Occipital lobe (tissue), 2 donors: ENCODE measurements around the gene ZMAT5. TPM values are rescaled to one million over a fixed set of nuclear protein-coding genes. Genes with fewer than 3 reads are reported as not detected.
"Not testable (repeated sequence)": the region's sequence is repeated elsewhere in the genome, so short reads cannot be mapped to it uniquely, and the experiment has no call there.

ENCODE experiments used
- DNase-seq: peaks from one replicate; lab custom pipeline; 2025; lab: John Stamatoyannopoulos, UW
- total RNA-seq: library from RNA; depleted of rRNA; stranded (reverse); fragments of >200 nt; gene quantifications from one replicate; pipeline ENCODE4 v1.2.3, GENCODE V29; 2014

ZMAT5 gene
- total RNA-seq, 1 donor from 2014 or later, result 10.3 TPM

GRCh38 chr22:29754658-29755395, 12.0 kb downstream of the ZMAT5 start:
- not testable (repeated sequence) for DNase-seq

DNA sequence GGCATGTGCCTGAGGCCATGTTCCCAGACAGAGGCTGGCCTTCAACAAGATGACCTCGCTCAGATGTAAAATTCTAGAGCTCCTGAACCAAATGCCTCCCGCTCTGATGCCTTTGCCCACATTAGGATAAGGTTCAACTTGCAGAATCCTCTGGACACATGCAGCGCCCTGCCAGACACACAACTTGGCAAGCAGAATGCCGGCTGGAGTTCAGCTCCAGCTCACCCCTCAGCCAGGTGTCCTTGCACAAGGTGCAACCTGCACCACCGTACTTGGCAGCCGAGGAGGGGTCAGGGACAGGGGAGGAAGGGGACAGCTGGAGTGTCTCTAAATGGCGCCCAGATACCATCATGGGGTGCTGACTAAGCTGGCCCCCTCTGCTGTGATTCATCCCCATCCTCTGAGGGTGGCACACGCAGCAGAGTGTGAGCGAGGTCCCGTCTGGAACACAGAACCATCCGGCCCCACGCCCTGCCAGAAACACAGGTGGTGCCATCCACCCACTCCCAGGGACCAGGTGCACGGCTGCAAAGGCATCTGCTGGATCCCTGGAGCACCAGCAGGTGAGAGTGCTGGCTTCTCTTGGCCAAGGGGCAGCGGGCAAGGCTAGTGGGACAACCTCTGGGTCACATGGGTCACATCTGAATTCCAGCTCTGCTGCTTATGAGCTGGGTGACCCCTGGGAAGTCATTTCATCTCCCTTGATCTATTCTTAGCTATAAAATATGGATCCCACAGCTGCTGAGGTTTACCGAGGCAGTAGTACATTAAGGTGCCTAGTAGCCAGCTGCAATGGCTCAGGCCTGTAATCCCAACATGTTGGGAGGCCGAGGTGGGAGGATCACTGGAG, 12.8 kb downstream of the ZMAT5 start:
- no peak for DNase-seq

DNA sequence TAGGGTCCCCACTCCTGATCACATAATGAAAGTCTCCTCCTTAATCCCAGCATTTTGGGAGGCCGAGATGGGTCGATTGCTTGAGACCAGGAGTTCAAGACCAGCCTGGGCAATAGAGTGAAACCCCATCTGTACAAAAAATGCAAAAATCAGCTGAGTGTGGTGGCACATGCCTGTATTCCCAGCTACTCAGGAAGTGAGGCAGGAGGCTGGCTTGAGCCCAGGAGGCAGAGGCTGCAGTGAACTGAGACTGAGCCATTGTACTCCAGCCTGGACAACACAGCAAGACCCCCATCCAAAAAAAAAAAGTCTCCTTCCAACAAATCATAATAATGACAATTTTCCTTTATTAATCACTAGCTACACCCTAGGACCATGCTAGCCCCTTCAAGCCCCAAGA, 15.1 kb downstream of the ZMAT5 start:
- no peak for DNase-seq

DNA sequence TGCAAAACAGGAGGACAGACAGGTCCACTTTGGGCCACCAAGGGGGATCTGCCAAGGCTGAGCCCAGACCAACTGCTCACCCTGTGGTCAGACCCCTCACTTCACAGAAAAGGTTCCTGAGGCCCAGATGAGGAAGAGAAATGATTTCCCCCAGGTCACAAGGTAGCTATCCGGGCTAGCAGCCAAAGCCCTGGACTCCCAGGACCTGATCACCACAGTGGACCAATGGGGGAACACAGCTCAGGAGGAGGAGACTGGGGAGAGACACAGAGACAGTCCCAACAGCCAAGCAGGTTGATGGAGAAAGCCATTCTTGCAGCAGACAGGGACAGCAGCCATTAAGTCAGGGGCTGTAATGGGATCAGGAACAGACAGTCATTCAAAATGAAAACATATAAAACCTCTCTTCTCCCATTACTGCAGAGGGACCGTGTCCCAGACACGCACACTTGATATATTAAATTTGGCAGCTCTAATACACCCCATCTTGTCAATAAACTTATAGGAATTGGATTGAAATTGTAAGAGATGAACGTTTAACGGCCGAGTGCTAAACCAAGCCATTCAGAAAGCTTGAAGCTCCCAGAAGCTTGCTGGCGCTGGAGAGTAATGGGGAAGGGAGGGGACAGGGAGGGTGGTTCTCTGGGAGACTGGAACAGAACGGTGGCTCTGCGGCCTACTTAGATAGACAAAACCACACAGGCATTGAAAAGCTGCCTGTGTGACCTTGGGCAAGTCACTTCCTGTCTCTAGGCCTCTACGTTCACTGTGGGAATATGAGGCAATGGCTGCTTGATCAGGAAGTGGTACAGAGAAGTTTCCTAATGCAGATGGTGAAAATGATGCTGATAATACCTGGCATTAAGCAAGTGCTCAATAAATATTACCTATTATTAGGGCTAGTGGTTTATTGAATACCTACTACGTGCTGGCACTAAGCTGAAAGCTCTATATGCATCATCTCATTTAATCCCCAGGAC, 16.0 kb downstream of the ZMAT5 start:
- no peak for DNase-seq

DNA sequence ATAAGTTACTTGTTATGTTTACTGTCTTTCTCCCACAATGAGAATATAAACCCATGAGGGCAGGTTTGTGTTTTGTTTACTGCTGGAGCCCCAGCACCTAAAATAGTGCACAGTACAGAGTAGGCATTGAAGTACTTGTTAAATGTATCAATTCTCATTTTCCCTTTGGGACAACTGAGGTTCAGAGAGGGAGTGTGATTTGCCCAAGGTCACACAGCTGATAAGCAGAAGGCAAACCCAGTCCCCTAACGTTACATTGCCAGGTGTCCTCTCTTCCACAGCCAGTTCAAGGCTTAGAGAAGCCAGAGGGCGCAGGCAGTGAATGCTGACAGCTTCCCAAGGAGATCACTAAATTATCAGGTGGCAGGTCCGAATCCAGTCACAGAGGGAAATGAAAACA, 16.8 kb downstream of the ZMAT5 start:
- DNase-seq, result no peak

DNA sequence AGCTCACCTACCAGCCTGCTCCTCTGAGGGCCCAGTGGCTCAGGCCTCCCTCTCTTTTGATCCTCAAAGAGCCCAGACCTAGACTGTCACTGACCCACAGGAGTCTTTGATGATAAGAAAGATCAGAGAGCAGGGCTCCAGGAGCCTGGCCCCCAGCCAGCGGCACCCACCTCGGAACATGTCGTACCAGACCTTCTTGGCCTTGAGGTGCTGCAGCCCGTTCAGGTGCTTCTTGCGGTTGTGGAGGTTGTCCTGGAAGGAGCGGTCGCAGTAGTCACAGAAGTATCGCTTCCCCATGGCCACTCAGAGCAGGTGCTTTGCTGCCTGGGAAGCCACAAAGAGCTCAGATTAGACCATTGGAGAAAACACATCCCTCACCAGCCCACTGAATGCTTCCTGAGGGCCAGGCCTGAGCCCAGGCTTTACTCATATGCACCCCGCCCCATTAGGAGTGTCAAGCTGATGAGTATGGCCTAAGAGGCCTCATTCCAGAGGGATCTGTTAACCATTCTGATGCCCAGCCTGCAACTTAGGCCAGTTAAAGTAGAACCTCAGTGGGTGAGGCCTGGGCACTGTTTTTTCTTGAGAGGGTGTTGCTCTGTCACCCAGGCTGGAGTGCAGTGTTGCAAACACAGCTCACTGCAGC, 18.4 kb downstream of the ZMAT5 start:
- no peak for DNase-seq

GRCh38 chr22:29747832-29748231, 19.0 kb downstream of the ZMAT5 start:
- DNase-seq, result no peak

GRCh38 chr22:29744902-29745301, 21.9 kb downstream of the ZMAT5 start:
- DNase-seq, result no peak

- DNase-seq, result no peak
Measured at GRCh38 chr22:29742326-29742725, 24.5 kb downstream of the ZMAT5 start.

- DNase-seq, result no peak
Measured at GRCh38 chr22:29741926-29742325, 24.9 kb downstream of the ZMAT5 start.

DNA sequence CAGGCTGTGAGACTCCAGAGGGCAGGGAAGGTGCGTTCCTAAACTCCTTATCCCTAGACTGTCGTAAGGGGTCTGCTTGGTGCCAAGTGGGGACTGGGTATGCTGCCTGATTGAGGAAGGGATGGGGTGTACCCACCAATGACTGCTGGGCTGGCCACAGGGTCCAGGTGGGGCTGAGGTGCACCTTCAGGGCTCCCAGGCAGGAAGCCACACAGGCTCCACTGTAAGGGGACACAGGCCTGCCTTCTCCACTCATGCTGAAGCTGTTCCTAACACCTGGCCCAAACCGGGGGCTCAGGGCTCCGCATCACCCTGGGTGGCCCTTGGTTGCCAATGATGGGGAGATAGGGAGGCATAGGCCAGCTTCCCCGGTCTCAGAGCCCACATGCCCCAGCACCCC, 26.6 kb downstream of the ZMAT5 start:
- no peak for DNase-seq

GRCh38 chr22:29739346-29739875, 27.4 kb downstream of the ZMAT5 start:
- no peak for DNase-seq

DNA sequence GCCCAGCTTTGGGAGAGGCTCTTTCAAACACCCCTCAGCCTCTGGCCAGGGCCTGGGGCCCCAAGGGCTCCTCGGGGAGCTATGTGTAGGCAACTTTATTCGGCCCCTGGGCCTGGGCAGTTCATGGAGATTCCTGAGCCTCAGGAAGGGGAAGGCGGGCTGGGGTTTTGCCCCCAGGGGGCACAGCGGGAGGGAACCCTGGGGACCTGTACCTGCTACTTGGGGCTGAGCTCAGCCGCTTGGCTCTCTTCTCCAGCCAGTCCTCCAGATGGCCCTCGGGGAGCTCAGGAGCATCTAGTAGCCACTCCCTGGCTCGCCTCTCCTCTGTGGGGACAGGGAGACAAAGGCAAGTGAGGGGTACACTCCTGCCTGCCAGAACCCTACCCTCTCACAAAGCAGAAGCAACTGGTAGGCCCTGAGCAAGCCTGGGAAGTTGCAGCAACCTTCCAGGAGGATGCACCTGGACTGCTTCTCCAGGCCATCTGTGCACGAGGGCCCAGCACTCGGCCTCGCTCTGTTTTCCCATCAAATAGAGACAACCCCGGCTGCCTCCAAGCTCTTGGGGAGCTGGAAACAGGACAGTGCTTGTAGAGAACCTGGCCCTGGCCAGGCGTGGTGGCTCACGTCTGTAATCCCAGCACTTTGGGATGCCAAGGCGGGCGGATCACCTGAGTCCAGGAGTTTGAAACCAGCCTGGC, 28.5 kb downstream of the ZMAT5 start:
- DNase-seq, result no peak

- no peak for DNase-seq
Measured at GRCh38 chr22:29737251-29738117, 29.3 kb downstream of the ZMAT5 start.

DNA sequence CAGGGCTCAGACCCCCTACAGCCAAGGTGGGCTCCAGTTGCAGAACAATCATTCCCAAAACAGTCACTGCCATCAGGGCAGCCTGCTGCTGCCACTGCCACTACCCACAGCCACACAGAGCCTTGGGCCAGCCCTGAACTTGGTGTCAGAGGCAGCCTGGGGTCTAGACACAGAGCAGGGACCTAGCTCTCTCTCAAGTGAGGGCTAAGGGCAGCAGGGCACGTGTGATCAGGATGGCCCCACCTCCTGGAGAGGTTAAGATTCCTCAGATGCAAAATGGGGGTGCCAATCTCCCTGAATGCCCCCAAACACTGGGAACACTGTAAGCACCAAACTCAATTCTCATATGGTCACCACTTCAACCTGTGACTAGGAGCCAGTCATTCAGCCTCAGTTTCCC, 31.4 kb downstream of the ZMAT5 start:
- DNase-seq, result no peak

- no peak for DNase-seq
Measured at GRCh38 chr22:29734838-29735237, 32.0 kb downstream of the ZMAT5 start.

DNA sequence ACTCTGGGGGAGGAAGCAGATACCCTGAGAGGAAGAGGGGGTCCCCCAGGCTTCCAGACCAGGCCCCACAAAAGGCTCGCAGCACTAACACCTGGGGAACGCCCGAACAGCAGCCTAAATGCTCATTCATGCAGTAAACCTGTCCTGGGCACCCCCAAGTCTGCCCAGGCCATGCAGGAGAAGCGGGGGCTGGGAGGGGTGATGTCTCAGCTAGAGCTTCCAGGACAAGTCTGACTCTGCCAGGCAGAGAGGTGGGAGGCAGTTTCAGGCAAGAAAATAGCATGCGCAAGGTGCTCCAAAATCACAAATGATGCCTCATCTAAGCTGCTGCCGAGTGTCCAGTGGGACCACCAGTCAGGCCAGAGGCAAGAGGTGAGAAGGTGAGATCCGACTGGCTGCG, 32.4 kb downstream of the ZMAT5 start:
- no peak for DNase-seq

DNA sequence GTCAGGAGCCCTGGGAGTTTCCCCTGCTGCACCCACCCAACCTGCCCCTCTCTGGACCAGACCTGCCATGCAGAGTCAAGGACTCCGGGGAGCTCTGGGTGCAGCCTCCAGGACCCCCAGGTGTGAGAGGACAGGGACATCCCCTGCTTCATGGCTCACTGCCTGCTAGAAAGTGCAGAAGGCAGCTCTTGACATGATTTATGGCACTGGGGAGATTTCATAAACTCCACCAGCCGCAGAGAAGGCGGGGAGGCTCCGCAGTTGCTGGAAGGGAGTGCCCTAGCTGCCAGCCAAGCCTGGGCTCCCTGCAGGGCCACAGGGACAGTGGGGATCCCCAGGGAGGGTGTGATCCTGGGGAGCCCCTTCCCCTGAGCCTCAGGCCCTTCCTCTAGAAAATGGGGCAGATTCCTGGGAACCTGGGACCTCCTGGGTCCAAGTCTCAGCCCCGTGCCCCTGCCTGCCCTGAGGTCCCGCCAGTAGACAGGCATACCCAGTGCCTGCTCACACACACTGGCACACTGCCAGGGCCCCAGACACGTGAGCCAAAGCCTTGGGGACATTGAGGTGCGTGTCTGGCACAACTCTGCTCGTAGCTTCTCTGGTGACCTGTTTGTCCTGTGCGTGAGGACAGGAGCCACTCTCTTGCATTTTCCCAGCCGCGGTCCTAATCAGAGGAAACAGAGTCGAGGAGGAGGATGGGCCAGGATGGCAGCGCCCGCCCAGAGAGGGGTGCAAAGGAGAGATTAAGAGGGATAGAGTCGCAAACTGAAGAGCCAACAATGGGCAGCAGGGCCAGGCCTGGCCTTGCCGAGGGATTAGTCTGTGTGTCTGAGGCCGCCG, 33.2 kb downstream of the ZMAT5 start:
- no peak for DNase-seq
